Stimulated activated naive CD8-positive, alpha-beta T cell treated with anti-CD3 and anti-CD28 coated beads, Interleukin-15, Interleukin-2, amounts not matched to agents 100 U/mL and 50 U/mL, for 24 hours (primary cell): Measurements from ENCODE around the gene ARMC3.

ENCODE experiments used
- ATAC-seq: fragments of 150-1000 bp; cut with Tn5 transposase; one replicate; pipeline ENCODE4 v1.10.0; 2021
- DNase-seq: peaks from one replicate; pipeline ENCODE4 v3.0.0; 2021

Gene ARMC3

GRCh38 chr10:22992075-22992474 lies 64.2 kb downstream of the ARMC3 start:
- DNase-seq (no peak), ATAC-seq (peak; percentile 61)

- DNase-seq = no peak
- ATAC-seq = no peak
These were observed 64.8 kb downstream of the ARMC3 start for GRCh38 chr10:22992621-22993020.

GRCh38 chr10:22993314-22993713 lies 65.5 kb downstream of the ARMC3 start:
- no peak for DNase-seq
- ATAC-seq = no peak

- ATAC-seq (no peak), DNase-seq (no peak)
These were observed 69.2 kb downstream of the ARMC3 start for GRCh38 chr10:22997096-22997495.

- no peak for ATAC-seq
- DNase-seq = no peak
These were observed 70.2 kb downstream of the ARMC3 start for GRCh38 chr10:22998091-22998490.

- ATAC-seq = no peak
These were observed 72.1 kb downstream of the ARMC3 start for GRCh38 chr10:22999942-23000341.

GRCh38 chr10:23001901-23002516 lies 74.2 kb downstream of the ARMC3 start:
- ATAC-seq = no peak
- DNase-seq = no peak

More at GRCh38 chr10:22999942-23000341, 72.1 kb downstream of the ARMC3 start:
- no peak for DNase-seq

- DNase-seq = no peak
These were observed 77.3 kb downstream of the ARMC3 start for GRCh38 chr10:23005150-23005549.

GRCh38 chr10:23013581-23014335 lies 85.9 kb downstream of the ARMC3 start:
- ATAC-seq = no peak
- no peak for DNase-seq

More at GRCh38 chr10:23005150-23005549, 77.3 kb downstream of the ARMC3 start:
- no peak for ATAC-seq

- no peak for ATAC-seq
These were observed 87.3 kb downstream of the ARMC3 start for GRCh38 chr10:23015021-23015707.

GRCh38 chr10:23016636-23017035 lies 88.8 kb downstream of the ARMC3 start:
- no peak for DNase-seq
- no peak for ATAC-seq

More at GRCh38 chr10:23015021-23015707, 87.3 kb downstream of the ARMC3 start:
- DNase-seq = no peak

GRCh38 chr10:23019633-23020032 lies 91.8 kb downstream of the ARMC3 start:
- no peak for DNase-seq
- no peak for ATAC-seq

- no peak for ATAC-seq
- no peak for DNase-seq
These were observed 93.6 kb downstream of the ARMC3 start for GRCh38 chr10:23021430-23021829.

- ATAC-seq (no peak), DNase-seq (no peak)
These were observed 96.1 kb downstream of the ARMC3 start for GRCh38 chr10:23024002-23024401.

- no peak for DNase-seq
- no peak for ATAC-seq
These were observed 103.5 kb downstream of the ARMC3 start for GRCh38 chr10:23031318-23031717.

GRCh38 chr10:23034790-23035189 lies 106.9 kb downstream of the ARMC3 start:
- ATAC-seq (no peak), DNase-seq (no peak)

- no peak for DNase-seq
- ATAC-seq = no peak
These were observed 107.7 kb downstream of the ARMC3 start for GRCh38 chr10:23035569-23035968.

- no peak for ATAC-seq
- DNase-seq = no peak
These were observed 109.3 kb downstream of the ARMC3 start for GRCh38 chr10:23037152-23037551.

- no peak for ATAC-seq
- DNase-seq = no peak
These were observed 109.7 kb downstream of the ARMC3 start for GRCh38 chr10:23037561-23037960.

GRCh38 chr10:23038172-23038571 lies 110.3 kb downstream of the ARMC3 start:
- no peak for ATAC-seq
- no peak for DNase-seq

- DNase-seq = no peak
- no peak for ATAC-seq
These were observed 112.1 kb downstream of the ARMC3 start for GRCh38 chr10:23040002-23040401.

GRCh38 chr10:23046027-23046426 lies 118.2 kb downstream of the ARMC3 start:
- DNase-seq (no peak), ATAC-seq (no peak)
